Panc1 (cell line): ENCODE data around the gene ADAP2. TPM values are rescaled to one million over a fixed set of nuclear protein-coding genes. Genes with fewer than 3 reads are reported as not detected.
"Not testable (repeated sequence)": the region's sequence is repeated elsewhere in the genome, so short reads cannot be mapped to it uniquely, and the experiment has no call there.

ENCODE experiments used
- ATAC-seq: fragments of 200-7000 bp; cut with Tn5 transposase; 2 replicates; pipeline ENCODE4 v1.9.1; 2020; ENCODE audit warnings: mild to moderate bottlenecking, moderate library complexity
- BruUV-seq: library from RNA; stranded (reverse); fragments of 400-500 nt; replicated peaks from 2 replicates; lab custom pipeline; 2021; lab: Mats Ljungman, UMichigan
- CTCF ChIA-PET: fragments of 300-600 bp; sonication (Branson Sonifier 250); formaldehyde crosslinking; loops from one replicate; lab custom pipeline; 2022; ENCODE audit warnings: antibody characterized with exemption; lab: Charles Lee
- POLR2A ChIA-PET: fragments of 300-600 bp; sonication (Branson Sonifier 250); formaldehyde crosslinking; loops from one replicate; lab custom pipeline; 2022; ENCODE audit warnings: antibody characterized with exemption; lab: Charles Lee
- DNase-seq: peaks from one replicate; pipeline ENCODE4 v3.0.0-alpha.2; 2010; ENCODE audit warnings: low read depth, low spot score
- H3K27ac ChIP-seq: 2 replicates; pipeline ENCODE4 v1.5.1; 2011; ENCODE audit warnings: mild to moderate bottlenecking, low read length, inconsistent platforms
- H3K27me3 ChIP-seq: fragments of 200-500 bp; sonication (Bioruptor generic); 2 replicates; pipeline ENCODE4 v1.6.0; 2014; ENCODE audit warnings: low read length, inconsistent platforms; ENCODE audit not compliant: control insufficient read depth, insufficient read depth
- H3K36me3 ChIP-seq: fragments of 200-500 bp; sonication (Bioruptor generic); 2 replicates; pipeline ENCODE4 v1.5.1; 2014; ENCODE audit warnings: inconsistent platforms, mild to moderate bottlenecking, low read length, moderate library complexity; ENCODE audit not compliant: control insufficient read depth, insufficient read depth
- H3K4me1 ChIP-seq: 2 replicates; pipeline ENCODE4 v1.5.1; 2011; ENCODE audit warnings: inconsistent platforms, mild to moderate bottlenecking, low read length, moderate library complexity; ENCODE audit not compliant: control insufficient read depth, insufficient read depth
- H3K4me3 ChIP-seq, 2 experiments: 2 replicates each; pipeline ENCODE4 v1.5.1; 2011 to 2012; ENCODE audit warnings: low read depth in 2 of 2, low read length in 2 of 2, mild to moderate bottlenecking in 2 of 2, inconsistent platforms in 1 of 2, moderate library complexity in 1 of 2
- H3K9me3 ChIP-seq: fragments of 200-500 bp; sonication (Bioruptor generic); 2 replicates; pipeline ENCODE4 v1.5.1; 2014; ENCODE audit warnings: low read depth, mild to moderate bottlenecking, inconsistent platforms, low read length, moderate library complexity; ENCODE audit not compliant: control insufficient read depth, insufficient read depth
- POLR2AphosphoS5 ChIP-seq: IDR thresholded peaks from 2 replicates; pipeline ENCODE4 v1.6.1; 2012; ENCODE audit warnings: mild to moderate bottlenecking, low read depth, low read length, moderate library complexity
- SIN3A ChIP-seq: IDR thresholded peaks from 2 replicates; pipeline ENCODE4 v1.6.1; 2012; ENCODE audit warnings: low read depth, mild to moderate bottlenecking, low read length, moderate library complexity, borderline replicate concordance; ENCODE audit not compliant: insufficient read depth
- TCF7L2 ChIP-seq: IDR thresholded peaks from 2 replicates; pipeline ENCODE4 v1.6.1; 2011; ENCODE audit warnings: mild to moderate bottlenecking, low read depth, low read length, inconsistent platforms
- in situ Hi-C: cut with HindIII; loops from 2 replicates; pipeline ENCODE4 v1.10.0; 2016; ENCODE audit warnings: low sequenced_read_pairs, low pct_unique_long_range_greater_than_20kb
- intact Hi-C: fragments of 100-400 bp; cut with micrococcal nuclease; formaldehyde crosslinking; loops from one replicate; pipeline ENCODE4 v1.10.0; 2022; ENCODE audit not compliant: unreplicated experiment
- total RNA-seq: library from RNA; stranded (reverse); gene quantifications from one replicate; pipeline ENCODE4 v1.2.1, GENCODE V29; 2021; ENCODE audit not compliant: unreplicated experiment
- TF ChIP-seq, protein P1 (sequence below): fragments of 450-650 bp; IDR thresholded peaks from 2 replicates; pipeline ENCODE4 v1.5.1; 2017; ENCODE audit warnings: mild to moderate bottlenecking
- TF ChIP-seq, protein P2 (sequence below), 2 experiments: IDR thresholded peaks; 2 replicates each; pipeline ENCODE4 v1.6.1; 2011 to 2012; ENCODE audit warnings: low read depth in 2 of 2, control low read depth in 1 of 2, low read length in 1 of 2, mild to moderate bottlenecking in 1 of 2, moderate library complexity in 1 of 2; ENCODE audit not compliant: insufficient read depth in 1 of 2

Gene ADAP2
- total RNA-seq, 1 experiment from 2014 or later: 2.4 TPM

DNA sequence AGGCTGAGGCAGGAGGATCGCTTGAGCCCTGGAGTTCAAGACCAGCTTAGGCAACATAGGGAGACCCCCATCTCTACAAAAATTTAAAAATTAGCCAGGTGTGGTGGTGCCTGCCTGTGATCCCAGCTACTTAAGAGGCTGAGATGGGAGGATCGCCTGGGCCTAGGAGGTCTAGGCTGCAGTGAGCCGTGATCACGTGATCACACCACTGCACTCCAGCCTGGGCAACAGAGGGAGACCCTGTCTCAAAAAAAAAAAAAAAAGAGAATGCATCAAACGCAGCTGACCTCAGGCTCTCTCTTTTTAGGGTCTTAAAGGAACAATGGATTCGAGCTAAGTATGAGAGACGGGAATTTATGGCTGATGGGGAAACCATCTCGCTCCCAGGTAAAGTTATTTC, 9.8 kb downstream of the ADAP2 start:
- ATAC-seq, CTCF ChIA-PET, H3K9me3 ChIP-seq, H3K36me3 ChIP-seq, in situ Hi-C loops, H3K4me3 ChIP-seq, intact Hi-C loops, DNase-seq, H3K27me3 ChIP-seq, H3K4me1 ChIP-seq, BruUV-seq, H3K27ac ChIP-seq: not testable (repeated sequence)
- POLR2A ChIA-PET: interaction anchor here (0.7 kb wide), 1 partner anchor 513 kb away, joined by 6 read pairs; no protein-coding TSS in a partner anchor

DNA sequence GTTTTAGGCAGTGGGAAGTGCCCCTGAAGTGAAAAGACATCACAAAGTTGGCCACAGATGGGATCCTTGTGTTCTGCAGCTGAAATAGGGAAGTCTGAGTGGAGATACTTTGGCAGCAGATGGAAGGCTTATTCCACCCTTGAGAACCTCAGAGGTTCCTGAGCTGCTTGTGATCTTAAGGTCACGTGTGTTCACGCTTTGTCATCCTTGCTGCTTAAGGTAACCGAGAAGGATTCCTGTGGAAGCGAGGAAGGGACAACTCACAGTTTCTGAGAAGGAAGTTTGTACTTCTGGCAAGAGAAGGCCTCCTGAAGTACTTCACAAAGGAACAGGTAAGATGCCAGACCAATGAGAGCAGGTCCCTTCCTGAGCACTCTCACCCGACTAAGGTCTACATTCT, 12.2 kb downstream of the ADAP2 start:
- Histone ChIP-seq H3K27me3 (no peaks in the 10 kb centered on the region), H3K9me3 (no peaks in the 10 kb centered on the region), H3K4me3 (no peak overlapping the region), H3K27ac (no peak overlapping the region), H3K36me3 (no peaks in the 10 kb centered on the region), H3K4me1 (no peaks in the 10 kb centered on the region)
- ATAC-seq (no peak), DNase-seq (no peak)
- intact Hi-C loops: no loop called here
- in situ Hi-C loops: no loop called here
- no peak for TF ChIP-seq SIN3A
- no peak for TF ChIP-seq TCF7L2
- TF ChIP-seq POLR2AphosphoS5: no peak
- TF ChIP-seq, protein P1, sequence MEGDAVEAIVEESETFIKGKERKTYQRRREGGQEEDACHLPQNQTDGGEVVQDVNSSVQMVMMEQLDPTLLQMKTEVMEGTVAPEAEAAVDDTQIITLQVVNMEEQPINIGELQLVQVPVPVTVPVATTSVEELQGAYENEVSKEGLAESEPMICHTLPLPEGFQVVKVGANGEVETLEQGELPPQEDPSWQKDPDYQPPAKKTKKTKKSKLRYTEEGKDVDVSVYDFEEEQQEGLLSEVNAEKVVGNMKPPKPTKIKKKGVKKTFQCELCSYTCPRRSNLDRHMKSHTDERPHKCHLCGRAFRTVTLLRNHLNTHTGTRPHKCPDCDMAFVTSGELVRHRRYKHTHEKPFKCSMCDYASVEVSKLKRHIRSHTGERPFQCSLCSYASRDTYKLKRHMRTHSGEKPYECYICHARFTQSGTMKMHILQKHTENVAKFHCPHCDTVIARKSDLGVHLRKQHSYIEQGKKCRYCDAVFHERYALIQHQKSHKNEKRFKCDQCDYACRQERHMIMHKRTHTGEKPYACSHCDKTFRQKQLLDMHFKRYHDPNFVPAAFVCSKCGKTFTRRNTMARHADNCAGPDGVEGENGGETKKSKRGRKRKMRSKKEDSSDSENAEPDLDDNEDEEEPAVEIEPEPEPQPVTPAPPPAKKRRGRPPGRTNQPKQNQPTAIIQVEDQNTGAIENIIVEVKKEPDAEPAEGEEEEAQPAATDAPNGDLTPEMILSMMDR: no peak
- TF ChIP-seq, protein P2, sequence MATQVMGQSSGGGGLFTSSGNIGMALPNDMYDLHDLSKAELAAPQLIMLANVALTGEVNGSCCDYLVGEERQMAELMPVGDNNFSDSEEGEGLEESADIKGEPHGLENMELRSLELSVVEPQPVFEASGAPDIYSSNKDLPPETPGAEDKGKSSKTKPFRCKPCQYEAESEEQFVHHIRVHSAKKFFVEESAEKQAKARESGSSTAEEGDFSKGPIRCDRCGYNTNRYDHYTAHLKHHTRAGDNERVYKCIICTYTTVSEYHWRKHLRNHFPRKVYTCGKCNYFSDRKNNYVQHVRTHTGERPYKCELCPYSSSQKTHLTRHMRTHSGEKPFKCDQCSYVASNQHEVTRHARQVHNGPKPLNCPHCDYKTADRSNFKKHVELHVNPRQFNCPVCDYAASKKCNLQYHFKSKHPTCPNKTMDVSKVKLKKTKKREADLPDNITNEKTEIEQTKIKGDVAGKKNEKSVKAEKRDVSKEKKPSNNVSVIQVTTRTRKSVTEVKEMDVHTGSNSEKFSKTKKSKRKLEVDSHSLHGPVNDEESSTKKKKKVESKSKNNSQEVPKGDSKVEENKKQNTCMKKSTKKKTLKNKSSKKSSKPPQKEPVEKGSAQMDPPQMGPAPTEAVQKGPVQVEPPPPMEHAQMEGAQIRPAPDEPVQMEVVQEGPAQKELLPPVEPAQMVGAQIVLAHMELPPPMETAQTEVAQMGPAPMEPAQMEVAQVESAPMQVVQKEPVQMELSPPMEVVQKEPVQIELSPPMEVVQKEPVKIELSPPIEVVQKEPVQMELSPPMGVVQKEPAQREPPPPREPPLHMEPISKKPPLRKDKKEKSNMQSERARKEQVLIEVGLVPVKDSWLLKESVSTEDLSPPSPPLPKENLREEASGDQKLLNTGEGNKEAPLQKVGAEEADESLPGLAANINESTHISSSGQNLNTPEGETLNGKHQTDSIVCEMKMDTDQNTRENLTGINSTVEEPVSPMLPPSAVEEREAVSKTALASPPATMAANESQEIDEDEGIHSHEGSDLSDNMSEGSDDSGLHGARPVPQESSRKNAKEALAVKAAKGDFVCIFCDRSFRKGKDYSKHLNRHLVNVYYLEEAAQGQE (IDR thresholded peaks at IDR 0.05; ENCODE audit: insufficient read depth in 1 of 2, low read depth in 2 of 2, low read length in 1 of 2): no peak
- BruUV-seq: no TSS peak
- POLR2A ChIA-PET: interaction anchor here (0.6 kb wide), 1 partner anchor 517 kb away, joined by 4 read pairs; no protein-coding TSS in a partner anchor
- CTCF ChIA-PET: no interaction called here

GRCh38 chr17:30939051-30939689, 17.4 kb downstream of the ADAP2 start:
- DNase-seq: no peak
- Histone ChIP-seq H3K36me3 (no peaks in the 10 kb centered on the region), H3K9me3 (no peaks in the 10 kb centered on the region), H3K27me3 (no peaks in the 10 kb centered on the region), H3K27ac (no peak overlapping the region), H3K4me1 (no peaks in the 10 kb centered on the region), H3K4me3 (no peak overlapping the region)
- TF ChIP-seq, protein P1: no peak
- no peak for TF ChIP-seq SIN3A
- no peak for TF ChIP-seq TCF7L2
- no peak for TF ChIP-seq POLR2AphosphoS5
- TF ChIP-seq, protein P2 (IDR thresholded peaks at IDR 0.05; ENCODE audit: insufficient read depth in 1 of 2, low read depth in 2 of 2, low read length in 1 of 2): no peak
- intact Hi-C loops: no loop called here
- in situ Hi-C loops: no loop called here
- POLR2A ChIA-PET: no interaction called here
- ATAC-seq: no peak
- CTCF ChIA-PET: interaction anchor here (0.8 kb wide), 1 partner anchor 171 kb away, joined by 3 read pairs; no protein-coding TSS in a partner anchor
- BruUV-seq: no TSS peak
